PC-9 (cell line): ENCODE results near the gene SERINC5. TPM values are rescaled to one million over a fixed set of nuclear protein-coding genes. Genes with fewer than 3 reads are reported as not detected.

ENCODE experiments used
- BruUV-seq: library from RNA; stranded (reverse); fragments of 400-500 nt; replicated peaks from 2 replicates; lab custom pipeline; 2021; lab: Mats Ljungman, UMichigan
- CTCF ChIA-PET: fragments of 300-600 bp; sonication (Branson Sonifier 250); formaldehyde crosslinking; loops from one replicate; lab custom pipeline; 2022; ENCODE audit warnings: antibody characterized with exemption; lab: Charles Lee
- POLR2A ChIA-PET: fragments of 300-600 bp; sonication (Branson Sonifier 250); formaldehyde crosslinking; loops from one replicate; lab custom pipeline; 2022; ENCODE audit warnings: antibody characterized with exemption; ENCODE audit not compliant: unreplicated experiment; lab: Charles Lee
- DNase-seq, 2 experiments: peaks; one replicate each; pipeline versions ENCODE4 v3.0.0 to v3.0.0-alpha.2; 2015 to 2022; ENCODE audit warnings: mixed read lengths in 1 of 2
- H2AFZ ChIP-seq: fragments of 200-600 bp; sonication (generic); 2 replicates; pipeline ENCODE4 v1.8.1; 2017; ENCODE audit warnings: antibody characterized with exemption
- H3F3A ChIP-seq: fragments of 200-600 bp; sonication (generic); 2 replicates; pipeline ENCODE4 v1.8.1; 2017; ENCODE audit warnings: antibody characterized with exemption, mild to moderate bottlenecking, low read depth; ENCODE audit not compliant: insufficient read depth
- H3K27ac ChIP-seq: fragments of 200-600 bp; sonication (generic); 2 replicates; pipeline ENCODE4 v1.6.1; 2016; ENCODE audit warnings: mixed run types
- H3K27me3 ChIP-seq: fragments of 200-600 bp; sonication (generic); 2 replicates; pipeline ENCODE4 v1.6.1; 2016; ENCODE audit warnings: low read depth, mixed run types; ENCODE audit not compliant: insufficient read depth
- H3K36me3 ChIP-seq: fragments of 200-600 bp; sonication (generic); 2 replicates; pipeline ENCODE4 v1.6.1; 2016; ENCODE audit warnings: low read depth, mixed run types
- H3K4me1 ChIP-seq: fragments of 200-600 bp; sonication (generic); replicated peaks from 2 replicates; pipeline ENCODE4 v1.6.1; 2016; ENCODE audit warnings: mixed run types; ENCODE audit not compliant: insufficient read depth
- H3K4me2 ChIP-seq: fragments of 200-600 bp; sonication (generic); 2 replicates; pipeline ENCODE4 v1.6.1; 2017; ENCODE audit warnings: mixed run types
- H3K4me3 ChIP-seq: fragments of 200-600 bp; sonication (generic); 2 replicates; pipeline ENCODE4 v1.6.1; 2016; ENCODE audit warnings: mixed run types
- H3K79me2 ChIP-seq: fragments of 200-600 bp; sonication (generic); 2 replicates; pipeline ENCODE4 v1.6.1; 2017; ENCODE audit warnings: low read depth, mixed run types
- H3K9me2 ChIP-seq: fragments of 200-600 bp; sonication (generic); 2 replicates; pipeline ENCODE4 v1.8.1; 2017; ENCODE audit warnings: mild to moderate bottlenecking; ENCODE audit not compliant: insufficient read depth
- H3K9me3 ChIP-seq: fragments of 200-600 bp; sonication (generic); 2 replicates; pipeline ENCODE4 v1.8.1; 2016; ENCODE audit warnings: low read depth; ENCODE audit not compliant: insufficient read depth
- H4K20me1 ChIP-seq: fragments of 200-600 bp; sonication (generic); 2 replicates; pipeline ENCODE4 v1.8.1; 2017; ENCODE audit not compliant: insufficient read depth
- CTCF ChIP-seq: fragments of 200-600 bp; sonication (generic); conservative IDR thresholded peaks from 2 replicates; pipeline ENCODE4 v1.6.1; 2017; ENCODE audit warnings: mixed run types, antibody characterized with exemption, mild to moderate bottlenecking, moderate library complexity
- EZH2 ChIP-seq: fragments of 200-600 bp; sonication (generic); IDR thresholded peaks from 2 replicates; pipeline ENCODE4 v1.8.0; 2017; ENCODE audit warnings: antibody characterized with exemption, low read depth
- intact Hi-C: fragments of 100-400 bp; cut with micrococcal nuclease; formaldehyde crosslinking; loops from one replicate; pipeline ENCODE4 v1.10.0; 2022; ENCODE audit not compliant: unreplicated experiment
- total RNA-seq: library from RNA; stranded (reverse); gene quantifications from 2 replicates; pipeline ENCODE4 v1.2.3, GENCODE V29; 2021

SERINC5 gene
- total RNA-seq, 1 experiment from 2014 or later: 68.8 TPM

- no peaks in the 10 kb centered on the region for H3K79me2 ChIP-seq
- no peaks in the 10 kb centered on the region for H3K36me3 ChIP-seq
- intact Hi-C loops: no loop called here
- no peak overlapping the region for H2AFZ ChIP-seq
- H3K4me3 ChIP-seq: no peak overlapping the region
- no peaks in the 10 kb centered on the region for H3K4me1 ChIP-seq
- ChIA-PET CTCF (no interaction called here), POLR2A (no interaction called here)
- H3K9me2 ChIP-seq: no peaks in the 10 kb centered on the region
- no peaks in the 10 kb centered on the region for H3K9me3 ChIP-seq
- H4K20me1 ChIP-seq: no peaks in the 10 kb centered on the region
- H3K27me3 ChIP-seq: no peaks in the 10 kb centered on the region
- no peaks in the 10 kb centered on the region for H3F3A ChIP-seq
- BruUV-seq: no TSS peak
- no peak for DNase-seq
- H3K27ac ChIP-seq: no peak overlapping the region
- no peak for TF ChIP-seq EZH2
- no peak overlapping the region for H3K4me2 ChIP-seq
Observed at GRCh38 chr5:80069251-80069800, 186.5 kb downstream of the SERINC5 start.

GRCh38 chr5:80068775-80069174 lies 187.1 kb downstream of the SERINC5 start:
- H3K27ac ChIP-seq: no peak overlapping the region
- BruUV-seq: no TSS peak
- no peaks in the 10 kb centered on the region for H3K4me1 ChIP-seq
- H3F3A ChIP-seq: no peaks in the 10 kb centered on the region
- H3K4me2 ChIP-seq: no peak overlapping the region
- ChIA-PET POLR2A (no interaction called here), CTCF (no interaction called here)
- no peak overlapping the region for H2AFZ ChIP-seq
- H3K4me3 ChIP-seq: no peak overlapping the region
- H3K9me3 ChIP-seq: no peaks in the 10 kb centered on the region
- TF ChIP-seq CTCF: no peak
- no peak for TF ChIP-seq EZH2
- H3K36me3 ChIP-seq: no peaks in the 10 kb centered on the region
- H3K79me2 ChIP-seq: no peaks in the 10 kb centered on the region
- H3K27me3 ChIP-seq: no peaks in the 10 kb centered on the region
- H3K9me2 ChIP-seq: no peaks in the 10 kb centered on the region
- DNase-seq: no peak
- no peaks in the 10 kb centered on the region for H4K20me1 ChIP-seq
- intact Hi-C loops: no loop called here

- intact Hi-C loops: no loop called here
- Histone ChIP-seq H3F3A (no peaks in the 10 kb centered on the region), H3K9me2 (no peaks in the 10 kb centered on the region), H3K79me2 (no peaks in the 10 kb centered on the region), H3K4me2 (no peak overlapping the region), H3K36me3 (no peaks in the 10 kb centered on the region), H3K27ac (no peak overlapping the region), H3K4me3 (no peak overlapping the region), H3K4me1 (no peaks in the 10 kb centered on the region), H3K9me3 (no peaks in the 10 kb centered on the region), H2AFZ (no peak overlapping the region), H4K20me1 (no peaks in the 10 kb centered on the region), H3K27me3 (no peaks in the 10 kb centered on the region)
- ChIA-PET POLR2A (no interaction called here), CTCF (no interaction called here)
- no peak for DNase-seq
- BruUV-seq: no TSS peak
- TF ChIP-seq CTCF: no peak
- no peak for TF ChIP-seq EZH2
Observed at GRCh38 chr5:80068246-80068636, 187.6 kb downstream of the SERINC5 start.
